ENCODE data around the gene EFHD2. TPM values are rescaled to one million over a fixed set of nuclear protein-coding genes. Genes with fewer than 3 reads are reported as not detected.

Gene EFHD2
- total RNA-seq, 2 donors from 2014 or later: 69.9 to 281 TPM

DNA sequence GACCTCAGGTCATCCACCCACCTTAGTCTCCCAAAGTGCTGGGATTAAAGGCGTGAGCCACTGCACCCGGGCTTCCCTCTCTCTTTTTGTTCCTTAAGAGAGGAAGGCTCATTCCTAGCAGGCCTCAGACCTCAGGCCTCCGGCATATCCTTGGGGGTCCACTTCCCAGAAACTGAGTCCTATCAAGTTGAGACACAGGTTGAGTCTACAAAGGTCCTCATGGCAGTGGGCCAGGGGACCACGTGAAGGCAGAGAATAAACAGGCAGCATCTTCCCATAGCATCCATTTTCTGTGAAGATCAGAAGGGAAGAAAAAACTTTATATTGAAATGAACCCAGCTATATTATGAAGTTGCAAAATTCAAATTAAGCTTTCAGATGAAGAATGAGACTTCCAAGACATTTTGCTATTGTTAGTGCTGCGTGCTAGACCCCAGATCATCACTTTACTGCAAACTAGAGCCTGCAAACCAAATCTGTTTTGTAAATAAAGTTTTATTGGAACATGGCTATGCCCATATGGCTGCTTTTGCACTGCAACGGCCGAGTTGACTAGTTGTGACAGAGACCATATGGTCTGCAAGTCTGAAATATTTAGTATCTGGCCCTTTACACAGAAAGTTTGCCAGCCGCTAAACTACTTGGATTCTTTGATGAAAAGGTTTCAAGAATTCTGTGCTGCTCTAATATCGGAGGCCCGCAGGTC is 43.3 kb downstream of the EFHD2 start:
- no peaks in the 10 kb centered on the region for H3K36me3 ChIP-seq
- TF ChIP-seq POLR2AphosphoS5 (IDR thresholded peaks at IDR 0.05) (no peak), POLR2A (IDR thresholded peaks at IDR 0.05) (no peak)
- TF ChIP-seq, protein P1, sequence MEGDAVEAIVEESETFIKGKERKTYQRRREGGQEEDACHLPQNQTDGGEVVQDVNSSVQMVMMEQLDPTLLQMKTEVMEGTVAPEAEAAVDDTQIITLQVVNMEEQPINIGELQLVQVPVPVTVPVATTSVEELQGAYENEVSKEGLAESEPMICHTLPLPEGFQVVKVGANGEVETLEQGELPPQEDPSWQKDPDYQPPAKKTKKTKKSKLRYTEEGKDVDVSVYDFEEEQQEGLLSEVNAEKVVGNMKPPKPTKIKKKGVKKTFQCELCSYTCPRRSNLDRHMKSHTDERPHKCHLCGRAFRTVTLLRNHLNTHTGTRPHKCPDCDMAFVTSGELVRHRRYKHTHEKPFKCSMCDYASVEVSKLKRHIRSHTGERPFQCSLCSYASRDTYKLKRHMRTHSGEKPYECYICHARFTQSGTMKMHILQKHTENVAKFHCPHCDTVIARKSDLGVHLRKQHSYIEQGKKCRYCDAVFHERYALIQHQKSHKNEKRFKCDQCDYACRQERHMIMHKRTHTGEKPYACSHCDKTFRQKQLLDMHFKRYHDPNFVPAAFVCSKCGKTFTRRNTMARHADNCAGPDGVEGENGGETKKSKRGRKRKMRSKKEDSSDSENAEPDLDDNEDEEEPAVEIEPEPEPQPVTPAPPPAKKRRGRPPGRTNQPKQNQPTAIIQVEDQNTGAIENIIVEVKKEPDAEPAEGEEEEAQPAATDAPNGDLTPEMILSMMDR (IDR thresholded peaks at IDR 0.05): no peak
- DNase-seq (ENCODE audit: low spot score): no peak
- no peaks in the 10 kb centered on the region for H3K4me1 ChIP-seq (replicated peaks)
- 76% methylated on average over 10 of the region's 10 CpGs for WGBS
- no peak overlapping the region for H3K4me3 ChIP-seq
- no peaks in the 10 kb centered on the region for H3K9me3 ChIP-seq
- no peak overlapping the region for H3K27ac ChIP-seq
- H3K27me3 ChIP-seq (replicated peaks; ENCODE audit: insufficient read depth): no peaks in the 10 kb centered on the region
- intact Hi-C loops (cut with DNase I): no loop called here

DNA sequence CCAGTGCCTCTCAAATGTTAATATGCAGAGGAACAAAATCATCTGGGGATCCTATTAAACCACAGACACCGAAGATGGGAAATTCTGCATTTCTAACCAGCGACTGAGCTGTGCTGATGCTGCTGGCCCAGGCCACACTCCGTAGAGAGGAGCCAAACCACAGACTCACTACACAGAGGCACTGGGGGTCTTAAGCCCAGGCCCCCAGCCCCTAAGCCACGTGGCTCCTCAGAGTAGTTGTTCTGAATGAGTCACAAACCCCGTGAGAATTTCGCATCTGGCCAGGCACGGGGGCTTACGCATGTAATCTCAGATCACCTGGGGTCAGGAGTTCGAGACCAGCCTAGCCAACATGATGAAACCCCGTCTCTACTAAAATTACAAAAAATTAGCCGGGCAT is 44.0 kb downstream of the EFHD2 start:
- intact Hi-C loops (cut with DNase I): no loop called here
- Histone ChIP-seq H3K4me3 (no peak overlapping the region), H3K4me1 (replicated peaks) (no peaks in the 10 kb centered on the region), H3K27me3 (replicated peaks; ENCODE audit: insufficient read depth) (no peaks in the 10 kb centered on the region), H3K27ac (no peak overlapping the region), H3K9me3 (no peaks in the 10 kb centered on the region), H3K36me3 (no peaks in the 10 kb centered on the region)
- DNase-seq (ENCODE audit: low spot score): no peak
- TF ChIP-seq POLR2AphosphoS5 (IDR thresholded peaks at IDR 0.05) (no peak), POLR2A (IDR thresholded peaks at IDR 0.05) (no peak)
- TF ChIP-seq, protein P1 (IDR thresholded peaks at IDR 0.05): no peak
- WGBS: 86% methylated on average over 11 of the region's 11 CpGs

DNA sequence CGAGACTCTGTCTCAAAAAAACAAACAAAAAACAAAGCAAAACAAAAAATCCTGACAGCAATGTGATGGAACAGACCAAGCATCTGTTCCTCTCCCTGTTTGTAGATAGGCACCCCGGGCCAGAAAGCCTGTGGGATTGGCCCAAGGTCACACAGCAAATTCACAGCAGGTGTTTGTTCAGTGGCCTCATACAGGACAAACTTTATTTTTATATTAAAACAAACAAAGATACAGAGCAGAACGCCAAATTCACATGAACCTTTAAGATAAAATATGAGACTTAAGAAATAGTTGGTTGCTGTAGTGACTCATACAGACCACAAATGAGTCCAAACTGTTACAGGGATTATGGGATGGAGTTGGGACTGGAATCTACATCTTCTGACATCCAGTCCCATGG is 44.6 kb downstream of the EFHD2 start:
- no peaks in the 10 kb centered on the region for H3K9me3 ChIP-seq
- no peak overlapping the region for H3K4me3 ChIP-seq
- H3K27me3 ChIP-seq (replicated peaks; ENCODE audit: insufficient read depth): no peaks in the 10 kb centered on the region
- no peaks in the 10 kb centered on the region for H3K4me1 ChIP-seq (replicated peaks)
- H3K27ac ChIP-seq: no peak overlapping the region
- intact Hi-C loops (cut with DNase I): no loop called here
- WGBS: 73% methylated on average over 3 of the region's 3 CpGs
- TF ChIP-seq POLR2AphosphoS5 (IDR thresholded peaks at IDR 0.05) (no peak), POLR2A (IDR thresholded peaks at IDR 0.05) (no peak)
- TF ChIP-seq, protein P1 (IDR thresholded peaks at IDR 0.05): no peak
- no peaks in the 10 kb centered on the region for H3K36me3 ChIP-seq
- DNase-seq (ENCODE audit: low spot score): no peak

DNA sequence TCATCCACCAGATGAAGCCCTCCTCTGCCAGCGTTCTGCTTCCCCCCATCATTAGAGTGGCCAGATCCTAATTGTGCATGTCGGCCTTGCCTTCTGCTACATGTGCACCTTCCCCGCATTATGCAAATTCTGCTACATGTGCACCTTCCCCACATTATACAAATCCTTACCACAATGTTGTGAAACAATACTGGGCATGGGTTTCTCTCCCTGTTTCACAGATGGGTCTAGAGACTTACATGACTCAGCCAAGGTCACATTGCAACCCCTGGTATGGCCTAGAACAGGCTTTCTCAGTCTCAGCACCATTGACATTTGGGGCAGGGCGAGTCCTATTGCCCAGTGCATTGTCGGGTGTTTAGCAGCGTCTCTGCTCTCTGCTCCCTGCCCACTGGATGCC is 45.8 kb downstream of the EFHD2 start:
- Histone ChIP-seq H3K4me1 (replicated peaks) (no peaks in the 10 kb centered on the region), H3K4me3 (no peak overlapping the region), H3K9me3 (no peaks in the 10 kb centered on the region), H3K27me3 (replicated peaks; ENCODE audit: insufficient read depth) (no peaks in the 10 kb centered on the region), H3K27ac (no peak overlapping the region), H3K36me3 (no peaks in the 10 kb centered on the region)
- 89% methylated on average over 6 of the region's 6 CpGs for WGBS
- DNase-seq (ENCODE audit: low spot score): no peak
- TF ChIP-seq, protein P1 (IDR thresholded peaks at IDR 0.05): no peak
- TF ChIP-seq POLR2A (IDR thresholded peaks at IDR 0.05) (no peak), POLR2AphosphoS5 (IDR thresholded peaks at IDR 0.05) (no peak)
- intact Hi-C loops (cut with DNase I): no loop called here

DNA sequence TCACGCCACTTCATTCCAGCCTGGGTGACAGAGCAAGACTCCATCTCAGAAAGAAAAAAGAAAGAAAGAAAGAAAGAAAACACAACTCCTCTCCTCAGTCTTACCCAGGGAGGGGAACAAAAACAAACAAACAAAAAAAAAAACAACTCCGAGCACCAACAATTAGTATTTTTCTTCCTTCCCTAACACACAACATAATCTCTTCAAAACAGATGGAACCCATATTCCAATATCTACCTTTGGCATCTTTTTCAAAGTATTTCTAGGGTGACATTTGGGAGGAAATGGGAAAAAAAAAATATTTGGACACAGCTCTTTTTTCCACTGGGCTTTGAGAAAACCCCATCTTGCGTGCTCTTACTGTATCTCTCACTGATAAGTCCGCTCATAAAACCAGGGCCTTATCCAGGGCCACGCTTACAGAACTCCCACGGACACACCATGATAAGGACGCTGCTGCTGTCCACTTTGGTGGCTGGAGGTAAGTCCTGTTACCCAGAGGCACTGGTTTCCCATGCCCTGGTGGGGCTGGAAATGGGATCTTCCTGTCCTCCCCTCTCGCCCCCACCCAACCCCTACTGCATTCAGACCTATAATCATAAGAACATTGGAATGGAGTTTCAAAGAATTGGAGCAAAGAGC is 46.7 kb downstream of the EFHD2 start, which contains the start of gene CELA2A:
Gene CELA2A, plus strand, starts transcription at position 420 of the 642 bp plus-strand sequence. Its CDS starts 22 bp downstream, at position 442.
- no peak within 1 kb of the TSS for H3K4me3 ChIP-seq
- 92% methylated on average over 8 of the region's 8 CpGs for WGBS
- no peak for TF ChIP-seq POLR2AphosphoS5 (IDR thresholded peaks at IDR 0.05)
- TF ChIP-seq, protein P1 (IDR thresholded peaks at IDR 0.05): no peak
- no peak for TF ChIP-seq POLR2A (IDR thresholded peaks at IDR 0.05)
- H3K27me3 ChIP-seq (replicated peaks; ENCODE audit: insufficient read depth): no peaks in the 10 kb centered on the region
- H3K27ac ChIP-seq: no peak within 1 kb of the TSS
- no peak for DNase-seq (ENCODE audit: low spot score)
- H3K4me1 ChIP-seq (replicated peaks): no peaks in the 10 kb centered on the region
- intact Hi-C loops (cut with DNase I): no loop called here
- no peaks in the 10 kb centered on the region for H3K36me3 ChIP-seq
- no peaks in the 10 kb centered on the region for H3K9me3 ChIP-seq

Measured in prostate gland (tissue), 2 donors.